T-helper 1 cell treated with Interleukin-12 subunit alpha and Interleukin-12 subunit beta and Interleukin-4 antibody, amounts not matched to agents 30 μg/mL and 1 μg/mL, for 36 hours (primary cell): Measurements from ENCODE around the gene POLRMT.

Experiments
- H3K27ac Mint-ChIP-seq: one replicate; pipeline ENCODE4 v1.8.0; 2021; ENCODE audit warnings: mild to moderate bottlenecking, mixed read lengths
- H3K27me3 Mint-ChIP-seq: one replicate; pipeline ENCODE4 v1.8.0; 2021; ENCODE audit warnings: low read depth, mixed read lengths
- H3K36me3 Mint-ChIP-seq: one replicate; pipeline ENCODE4 v1.8.0; 2021; ENCODE audit warnings: low read depth, mixed read lengths
- H3K4me1 Mint-ChIP-seq: one replicate; pipeline ENCODE4 v1.8.0; 2021; ENCODE audit warnings: low read depth, mixed read lengths
- H3K4me3 Mint-ChIP-seq: one replicate; pipeline ENCODE4 v1.8.0; 2021; ENCODE audit warnings: mild to moderate bottlenecking, moderate library complexity, mixed read lengths
- H3K9me3 Mint-ChIP-seq: one replicate; pipeline ENCODE4 v1.8.0; 2021; ENCODE audit warnings: mixed read lengths

Gene POLRMT

GRCh38 chr19:633068-633785 is at the start of gene POLRMT:
POLRMT (minus strand) TSS chr19:633537; CDS start chr19:633512, 25 bp downstream.
- H3K36me3 Mint-ChIP-seq = peaks cover 11% of the 10 kb centered on the region
- no peaks in the 10 kb centered on the region for H3K9me3 Mint-ChIP-seq
- H3K27ac Mint-ChIP-seq = peak within 1 kb of the TSS; percentile 97
- peak within 1 kb of the TSS; percentile 96 for H3K4me3 Mint-ChIP-seq
- H3K27me3 Mint-ChIP-seq = peaks cover 4% of the 10 kb centered on the region
- peaks cover 8% of the 10 kb centered on the region for H3K4me1 Mint-ChIP-seq

DNA sequence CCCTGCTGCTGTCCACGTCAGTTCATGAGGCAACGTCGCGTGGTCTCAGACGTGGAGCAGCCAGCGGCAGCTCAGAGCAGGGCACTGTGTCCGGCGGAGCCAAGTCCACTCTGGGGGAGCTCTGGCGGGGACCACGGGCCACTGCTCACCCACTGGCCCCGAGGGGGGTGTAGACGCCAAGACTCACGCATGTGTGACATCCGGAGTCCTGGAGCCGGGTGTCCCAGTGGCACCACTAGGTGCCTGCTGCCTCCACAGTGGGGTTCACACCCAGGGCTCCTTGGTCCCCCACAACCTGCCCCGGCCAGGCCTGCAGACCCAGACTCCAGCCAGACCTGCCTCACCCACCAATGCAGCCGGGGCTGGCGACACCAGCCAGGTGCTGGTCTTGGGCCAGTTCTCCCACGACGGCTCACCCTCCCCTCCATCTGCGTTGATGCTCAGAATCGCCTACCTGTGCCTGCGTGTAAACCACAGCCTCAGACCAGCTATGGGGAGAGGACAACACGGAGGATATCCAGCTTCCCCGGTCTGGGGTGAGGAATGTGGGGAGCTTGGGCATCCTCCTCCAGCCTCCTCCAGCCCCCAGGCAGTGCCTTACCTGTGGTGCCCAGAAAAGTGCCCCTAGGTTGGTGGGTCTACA is 49.5 kb upstream of the POLRMT start:
- H3K4me1 Mint-ChIP-seq = peaks cover 2% of the 10 kb centered on the region
- no peak overlapping the region for H3K4me3 Mint-ChIP-seq
- H3K27me3 Mint-ChIP-seq = peaks cover 5% of the 10 kb centered on the region
- no peaks in the 10 kb centered on the region for H3K36me3 Mint-ChIP-seq
- no peaks in the 10 kb centered on the region for H3K9me3 Mint-ChIP-seq
- H3K27ac Mint-ChIP-seq = no peak overlapping the region

GRCh38 chr19:681029-682019 is 48.0 kb upstream of the POLRMT start:
- Mint-ChIP-seq H3K36me3 (no peaks in the 10 kb centered on the region), H3K27me3 (peaks cover 9% of the 10 kb centered on the region), H3K4me1 (peaks cover 2% of the 10 kb centered on the region), H3K27ac (peak overlapping the region; percentile 100), H3K4me3 (peak overlapping the region; percentile 89), H3K9me3 (no peaks in the 10 kb centered on the region)

- peak overlapping the region; percentile 89 for H3K4me3 Mint-ChIP-seq
- peaks cover 2% of the 10 kb centered on the region for H3K4me1 Mint-ChIP-seq
- peak overlapping the region; percentile 100 for H3K27ac Mint-ChIP-seq
- no peaks in the 10 kb centered on the region for H3K9me3 Mint-ChIP-seq
- H3K27me3 Mint-ChIP-seq = peaks cover 11% of the 10 kb centered on the region
- H3K36me3 Mint-ChIP-seq = no peaks in the 10 kb centered on the region
Measured at GRCh38 chr19:680287-681028, 47.1 kb upstream of the POLRMT start.

DNA sequence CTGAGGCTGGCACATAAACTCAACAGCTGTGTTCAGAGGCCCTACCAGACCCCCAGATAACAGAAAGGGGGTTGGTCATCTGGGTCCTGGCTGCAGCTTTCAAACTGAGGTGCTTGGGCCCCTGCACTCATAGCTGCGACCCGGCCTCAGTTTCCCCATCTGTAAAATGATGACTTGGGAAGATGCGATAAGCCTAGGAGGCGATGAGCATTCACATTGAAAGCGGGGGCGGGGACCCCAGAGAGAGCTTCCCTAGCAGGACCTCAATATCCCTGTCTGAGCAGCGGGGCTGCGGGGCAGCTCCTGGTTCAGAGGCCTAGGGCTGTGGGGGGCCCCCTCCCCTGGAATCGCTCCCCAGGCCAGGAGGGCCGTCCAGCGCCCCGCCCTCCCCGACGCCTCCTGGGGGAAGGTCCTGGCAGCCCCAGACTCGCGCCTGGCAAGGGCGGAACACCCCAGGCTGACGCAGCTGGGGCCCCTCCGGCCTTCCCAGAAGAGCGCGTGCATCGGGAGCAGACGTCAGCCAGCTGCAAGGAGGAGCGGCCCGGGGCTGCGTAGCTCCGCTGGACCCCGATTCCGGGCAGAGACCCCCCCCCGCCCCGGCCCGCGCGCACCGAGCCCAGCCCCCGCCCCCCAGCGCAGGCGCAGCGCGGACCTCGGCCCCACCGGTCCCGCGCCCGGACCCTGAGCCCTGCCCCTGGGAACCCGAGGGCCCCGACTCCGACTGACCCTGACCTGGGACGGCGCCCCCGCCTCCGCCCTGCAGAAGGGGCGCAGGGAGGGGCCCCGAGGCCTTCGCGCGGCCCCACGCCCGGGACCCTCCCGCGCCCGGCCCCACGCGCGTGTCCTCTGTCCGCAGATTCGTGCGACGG is 46.3 kb upstream of the POLRMT start:
- no peaks in the 10 kb centered on the region for H3K36me3 Mint-ChIP-seq
- H3K4me1 Mint-ChIP-seq = peaks cover 2% of the 10 kb centered on the region
- no peaks in the 10 kb centered on the region for H3K9me3 Mint-ChIP-seq
- peaks cover 16% of the 10 kb centered on the region for H3K27me3 Mint-ChIP-seq
- no peak overlapping the region for H3K27ac Mint-ChIP-seq
- peak overlapping the region; percentile 72 for H3K4me3 Mint-ChIP-seq

DNA sequence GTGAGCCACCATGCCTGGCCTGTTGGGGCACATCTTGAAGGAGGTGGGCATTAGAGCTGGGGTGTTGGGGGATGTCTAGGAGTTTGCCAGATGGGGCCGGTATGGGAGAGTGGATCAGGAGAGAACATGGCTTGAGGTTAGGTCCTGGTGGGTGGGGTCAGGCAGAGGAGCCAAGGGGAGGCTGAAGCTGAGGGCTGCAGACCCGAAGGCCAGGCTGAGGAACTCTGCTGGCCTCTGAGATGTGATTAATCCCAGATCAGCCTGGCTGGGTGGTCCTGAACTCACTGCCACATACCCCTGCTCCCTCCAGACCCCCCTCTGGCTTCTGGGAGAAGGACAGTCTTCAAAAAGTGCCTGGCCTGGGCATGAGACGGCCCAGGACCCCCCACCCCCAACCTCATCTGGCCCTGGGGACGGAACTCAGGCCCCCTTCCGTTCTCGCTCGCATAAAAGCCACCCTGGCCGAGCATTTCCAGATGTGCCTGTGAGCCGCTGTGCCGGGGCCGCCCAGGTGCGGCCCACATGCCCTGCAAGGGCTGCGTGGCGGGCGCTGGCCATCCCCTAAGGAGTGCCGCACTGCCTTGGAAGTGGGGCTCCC is 45.6 kb upstream of the POLRMT start:
- Mint-ChIP-seq H3K4me1 (peaks cover 2% of the 10 kb centered on the region), H3K36me3 (no peaks in the 10 kb centered on the region), H3K27me3 (peaks cover 16% of the 10 kb centered on the region), H3K4me3 (peak overlapping the region; percentile 72), H3K9me3 (no peaks in the 10 kb centered on the region), H3K27ac (no peak overlapping the region)

DNA sequence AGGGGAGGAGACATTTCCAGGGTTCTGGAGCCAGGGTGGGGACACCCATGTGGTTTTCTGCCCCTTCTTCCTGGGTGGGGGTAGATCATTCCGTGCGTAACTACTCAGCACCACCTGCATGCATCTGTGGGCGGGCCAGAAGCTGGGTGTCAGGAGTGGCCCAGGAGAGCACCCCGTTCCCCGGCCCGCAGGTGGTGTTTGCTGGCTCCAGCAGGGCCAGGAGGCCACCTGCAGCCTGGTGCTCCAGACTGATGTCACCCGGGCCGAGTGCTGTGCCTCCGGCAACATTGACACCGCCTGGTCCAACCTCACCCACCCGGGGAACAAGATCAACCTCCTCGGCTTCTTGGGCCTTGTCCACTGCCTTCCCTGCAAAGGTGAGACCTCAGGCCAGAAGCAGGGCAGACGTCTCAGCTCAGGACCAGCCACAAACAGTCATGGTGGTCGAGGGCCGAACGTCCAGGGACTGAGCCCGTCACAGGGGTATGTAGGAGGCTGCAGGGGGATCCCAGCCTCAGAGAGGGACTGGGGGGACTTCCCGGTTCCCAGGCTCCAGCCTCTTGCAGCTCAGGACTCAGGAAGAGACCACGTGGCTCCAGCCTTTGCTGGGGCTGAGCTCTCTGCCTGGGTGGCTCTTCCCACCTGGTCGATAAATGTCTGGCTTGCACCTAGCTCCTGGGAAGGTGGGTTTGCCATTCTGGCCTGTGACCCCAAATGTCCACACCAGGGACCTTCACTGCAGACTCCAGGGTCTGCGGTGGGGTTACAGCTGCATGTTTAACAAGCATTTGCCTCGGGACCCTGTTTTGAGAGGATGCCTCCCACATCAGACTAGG is 44.5 kb upstream of the POLRMT start:
- H3K27me3 Mint-ChIP-seq = peaks cover 16% of the 10 kb centered on the region
- no peaks in the 10 kb centered on the region for H3K9me3 Mint-ChIP-seq
- H3K27ac Mint-ChIP-seq = no peak overlapping the region
- H3K4me3 Mint-ChIP-seq = no peak overlapping the region
- H3K4me1 Mint-ChIP-seq = peaks cover 2% of the 10 kb centered on the region
- no peaks in the 10 kb centered on the region for H3K36me3 Mint-ChIP-seq

GRCh38 chr19:677201-677600 is 43.9 kb upstream of the POLRMT start:
- H3K4me1 Mint-ChIP-seq = peaks cover 2% of the 10 kb centered on the region
- no peaks in the 10 kb centered on the region for H3K36me3 Mint-ChIP-seq
- H3K27ac Mint-ChIP-seq = no peak overlapping the region
- peaks cover 16% of the 10 kb centered on the region for H3K27me3 Mint-ChIP-seq
- no peaks in the 10 kb centered on the region for H3K9me3 Mint-ChIP-seq
- no peak overlapping the region for H3K4me3 Mint-ChIP-seq

- no peak within 1 kb of the TSS for H3K4me3 Mint-ChIP-seq
- H3K36me3 Mint-ChIP-seq = no peaks in the 10 kb centered on the region
- H3K4me1 Mint-ChIP-seq = peaks cover 2% of the 10 kb centered on the region
- H3K9me3 Mint-ChIP-seq = no peaks in the 10 kb centered on the region
- H3K27me3 Mint-ChIP-seq = peaks cover 16% of the 10 kb centered on the region
- H3K27ac Mint-ChIP-seq = peak within 1 kb of the TSS; percentile 58
Measured at GRCh38 chr19:676339-677105, 43.2 kb upstream of the POLRMT start, which contains the start of gene FSTL3. FSTL3 (plus strand) TSS chr19:676392; CDS start chr19:676424, 32 bp downstream.

GRCh38 chr19:676007-676338 is 42.6 kb upstream of the POLRMT start:
- Mint-ChIP-seq H3K27me3 (peaks cover 16% of the 10 kb centered on the region), H3K4me1 (peaks cover 2% of the 10 kb centered on the region), H3K9me3 (no peaks in the 10 kb centered on the region), H3K4me3 (no peak overlapping the region), H3K36me3 (no peaks in the 10 kb centered on the region), H3K27ac (no peak overlapping the region)

- no peaks in the 10 kb centered on the region for H3K4me1 Mint-ChIP-seq
- H3K27me3 Mint-ChIP-seq = peaks cover 16% of the 10 kb centered on the region
- no peak overlapping the region for H3K4me3 Mint-ChIP-seq
- no peaks in the 10 kb centered on the region for H3K9me3 Mint-ChIP-seq
- no peaks in the 10 kb centered on the region for H3K36me3 Mint-ChIP-seq
- no peak overlapping the region for H3K27ac Mint-ChIP-seq
Measured at GRCh38 chr19:674282-675151, 41.2 kb upstream of the POLRMT start.
